Activated naive CD8-positive, alpha-beta T cell treated with anti-CD3 and anti-CD28 coated beads for 36 hours (primary cell): ENCODE results near the gene GLT8D1. TPM values are rescaled to one million over a fixed set of nuclear protein-coding genes. Genes with fewer than 3 reads are reported as not detected.

Source experiments
- DNase-seq: peaks from one replicate; pipeline ENCODE4 v3.0.0; 2021
- H3K27ac Mint-ChIP-seq: one replicate; pipeline ENCODE4 v1.8.0; 2022; ENCODE audit warnings: mild to moderate bottlenecking, moderate library complexity, mixed read lengths
- H3K27me3 Mint-ChIP-seq: one replicate; pipeline ENCODE4 v1.8.0; 2022; ENCODE audit warnings: mild to moderate bottlenecking, mixed read lengths
- H3K36me3 Mint-ChIP-seq: one replicate; pipeline ENCODE4 v1.8.0; 2021; ENCODE audit warnings: mild to moderate bottlenecking, mixed read lengths
- H3K4me1 Mint-ChIP-seq: one replicate; pipeline ENCODE4 v1.8.0; 2021; ENCODE audit warnings: mixed read lengths
- H3K4me3 Mint-ChIP-seq: one replicate; pipeline ENCODE4 v1.8.0; 2022; ENCODE audit warnings: mild to moderate bottlenecking, moderate library complexity, mixed read lengths
- H3K9me3 Mint-ChIP-seq: one replicate; pipeline ENCODE4 v1.8.0; 2022; ENCODE audit warnings: mixed read lengths
- total RNA-seq, 2 experiments: library from RNA; stranded (reverse); gene quantifications; one replicate each; pipeline ENCODE4 v1.2.3, GENCODE V29; 2021

GLT8D1 gene
- total RNA-seq, 2 experiments from 2014 or later: 29.5 to 30.3 TPM

- no peak for DNase-seq
- no peaks in the 10 kb centered on the region for H3K27me3 Mint-ChIP-seq
- no peak overlapping the region for H3K4me3 Mint-ChIP-seq
- peaks cover 33% of the 10 kb centered on the region for H3K4me1 Mint-ChIP-seq
- H3K27ac Mint-ChIP-seq: no peak overlapping the region
- peaks cover 42% of the 10 kb centered on the region for H3K36me3 Mint-ChIP-seq
- H3K9me3 Mint-ChIP-seq: no peaks in the 10 kb centered on the region
Measured at GRCh38 chr3:52695798-52696671, 9.6 kb downstream of the GLT8D1 start.

DNA sequence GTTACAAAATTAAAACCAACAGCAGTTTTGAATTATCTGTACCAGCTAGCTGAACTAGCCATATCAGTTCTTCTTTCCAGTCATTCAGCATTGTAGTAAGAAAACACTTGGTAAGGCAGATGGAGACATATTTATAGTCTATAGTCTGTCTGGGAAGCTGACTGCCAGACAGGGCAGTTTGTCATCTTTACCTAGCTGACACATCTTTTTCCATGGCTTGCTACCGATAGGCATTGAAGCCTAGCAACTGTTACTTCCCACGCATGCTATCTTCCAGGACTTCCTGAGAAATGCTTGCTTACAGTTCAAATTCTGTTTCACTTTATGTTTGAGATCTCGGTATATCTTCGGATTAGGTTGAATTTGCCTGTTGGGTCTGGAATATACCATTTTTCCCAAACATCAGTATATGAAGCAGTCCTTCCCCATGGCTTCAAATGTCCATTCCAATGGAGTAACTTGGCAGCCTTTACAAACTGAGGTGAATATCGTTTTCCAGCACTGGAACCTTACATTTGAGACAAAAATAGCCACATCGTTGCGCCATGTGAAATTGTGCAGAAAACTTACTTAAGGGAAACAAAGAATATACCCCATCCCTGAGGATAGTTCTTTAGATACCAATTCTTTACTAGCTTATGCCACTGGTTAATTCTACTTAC lies 10.9 kb downstream of the GLT8D1 start:
- no peak for DNase-seq
- Mint-ChIP-seq H3K27ac (peak overlapping the region; percentile 48), H3K4me3 (no peak overlapping the region), H3K9me3 (no peaks in the 10 kb centered on the region), H3K27me3 (no peaks in the 10 kb centered on the region), H3K36me3 (peaks cover 52% of the 10 kb centered on the region), H3K4me1 (peaks cover 42% of the 10 kb centered on the region)

DNA sequence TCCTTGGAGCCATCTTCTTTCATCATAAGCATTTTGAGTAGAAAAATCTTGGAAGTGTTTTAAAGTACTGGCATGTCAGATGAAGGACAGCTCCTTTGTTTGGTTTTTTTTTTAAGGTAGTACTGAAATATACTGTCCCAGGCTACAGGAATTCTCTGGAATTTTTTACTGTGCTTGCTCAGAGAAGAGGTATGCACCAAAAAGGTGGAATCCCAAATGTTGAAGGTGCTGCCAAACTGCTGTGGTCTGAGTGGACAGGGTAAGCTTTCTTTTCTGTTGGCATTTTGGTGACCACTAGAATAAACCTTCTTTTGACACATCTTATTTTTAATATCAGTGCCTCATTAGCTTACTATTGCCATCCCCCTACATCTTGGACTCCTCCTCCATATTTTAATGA lies 12.5 kb downstream of the GLT8D1 start:
- Mint-ChIP-seq H3K27ac (peak overlapping the region; percentile 65), H3K4me1 (peaks cover 56% of the 10 kb centered on the region), H3K36me3 (peaks cover 68% of the 10 kb centered on the region), H3K27me3 (no peaks in the 10 kb centered on the region), H3K4me3 (no peak overlapping the region), H3K9me3 (no peaks in the 10 kb centered on the region)
- no peak for DNase-seq

GRCh38 chr3:52690560-52690959 lies 15.0 kb downstream of the GLT8D1 start:
- Mint-ChIP-seq H3K27me3 (no peaks in the 10 kb centered on the region), H3K27ac (peak overlapping the region; percentile 61), H3K4me1 (peaks cover 63% of the 10 kb centered on the region), H3K36me3 (peaks cover 81% of the 10 kb centered on the region), H3K4me3 (peak overlapping the region; percentile 24), H3K9me3 (no peaks in the 10 kb centered on the region)
- DNase-seq: no peak

- H3K27me3 Mint-ChIP-seq: no peaks in the 10 kb centered on the region
- H3K4me3 Mint-ChIP-seq: peak overlapping the region; percentile 93
- H3K4me1 Mint-ChIP-seq: peaks cover 58% of the 10 kb centered on the region
- peak overlapping the region; percentile 93 for H3K27ac Mint-ChIP-seq
- DNase-seq: no peak
- H3K9me3 Mint-ChIP-seq: no peaks in the 10 kb centered on the region
- peaks cover 76% of the 10 kb centered on the region for H3K36me3 Mint-ChIP-seq
Measured at GRCh38 chr3:52689151-52689550, 16.4 kb downstream of the GLT8D1 start.

GRCh38 chr3:52688266-52688665 lies 17.3 kb downstream of the GLT8D1 start:
- peak overlapping the region; percentile 93 for H3K27ac Mint-ChIP-seq
- peaks cover 68% of the 10 kb centered on the region for H3K36me3 Mint-ChIP-seq
- DNase-seq: no peak
- H3K4me3 Mint-ChIP-seq: peak overlapping the region; percentile 93
- peaks cover 63% of the 10 kb centered on the region for H3K4me1 Mint-ChIP-seq
- no peaks in the 10 kb centered on the region for H3K27me3 Mint-ChIP-seq
- H3K9me3 Mint-ChIP-seq: no peaks in the 10 kb centered on the region

- peak within 1 kb of the TSS; percentile 95 for H3K27ac Mint-ChIP-seq
- peak within 1 kb of the TSS; percentile 94 for H3K4me3 Mint-ChIP-seq
- peak; percentile 96 for DNase-seq
- peaks cover 63% of the 10 kb centered on the region for H3K36me3 Mint-ChIP-seq
- no peaks in the 10 kb centered on the region for H3K27me3 Mint-ChIP-seq
- H3K9me3 Mint-ChIP-seq: no peaks in the 10 kb centered on the region
- H3K4me1 Mint-ChIP-seq: peaks cover 69% of the 10 kb centered on the region
Measured at GRCh38 chr3:52685709-52686691, 19.6 kb downstream of the GLT8D1 start, which contains the start of the genes GNL3 and PBRM1. Gene GNL3 (plus strand): TSS chr3:52686032. CDS start chr3:52686093, 61 bp downstream. Gene PBRM1 (minus strand): TSS chr3:52685913.

DNA sequence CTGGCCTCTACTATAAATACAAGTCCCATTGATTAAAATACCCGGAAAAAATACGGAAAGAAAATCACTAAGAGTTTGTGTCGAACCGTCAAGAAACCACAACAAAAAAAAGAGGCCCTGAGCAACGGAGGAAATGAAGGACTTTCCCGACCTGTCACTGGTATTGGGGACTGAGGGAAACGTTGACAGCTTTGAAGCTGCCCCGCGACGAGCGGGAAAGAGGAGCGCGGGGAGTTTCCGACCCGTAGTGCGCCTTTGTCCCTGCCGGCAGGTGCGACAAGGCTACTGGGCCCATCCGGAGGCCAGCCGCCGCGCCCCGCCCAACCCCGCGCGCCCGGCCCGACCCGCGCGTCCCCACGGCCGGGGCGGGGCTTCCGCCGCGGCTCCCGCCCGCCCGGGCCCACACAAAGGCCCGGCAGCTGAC lies 20.3 kb downstream of the GLT8D1 start:
- no peaks in the 10 kb centered on the region for H3K27me3 Mint-ChIP-seq
- peak overlapping the region; percentile 94 for H3K4me3 Mint-ChIP-seq
- peak overlapping the region; percentile 95 for H3K27ac Mint-ChIP-seq
- peaks cover 66% of the 10 kb centered on the region for H3K4me1 Mint-ChIP-seq
- no peaks in the 10 kb centered on the region for H3K9me3 Mint-ChIP-seq
- peak; percentile 91 for DNase-seq
- peaks cover 58% of the 10 kb centered on the region for H3K36me3 Mint-ChIP-seq

DNA sequence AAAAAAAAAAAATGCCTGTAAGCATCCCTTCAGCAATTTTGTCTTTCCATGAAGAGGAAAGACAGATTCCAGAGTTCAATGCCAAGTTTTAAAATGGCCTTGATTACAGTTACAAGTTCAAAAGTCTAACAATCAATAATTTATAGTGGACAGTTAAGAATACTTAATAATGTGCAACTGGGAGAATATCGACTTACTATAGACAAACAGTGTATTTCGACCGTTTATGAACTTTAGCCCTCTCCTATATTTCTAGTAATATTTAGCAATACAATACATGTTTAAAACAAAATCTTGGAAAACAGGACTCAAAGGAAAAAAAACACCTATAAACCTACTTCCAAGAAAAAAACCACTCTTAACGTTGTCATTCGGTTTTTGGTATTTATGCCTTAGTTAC lies 21.4 kb downstream of the GLT8D1 start:
- Mint-ChIP-seq H3K36me3 (peaks cover 48% of the 10 kb centered on the region), H3K27me3 (no peaks in the 10 kb centered on the region), H3K4me1 (peaks cover 62% of the 10 kb centered on the region), H3K9me3 (no peaks in the 10 kb centered on the region), H3K27ac (peak overlapping the region; percentile 95), H3K4me3 (peak overlapping the region; percentile 94)
- DNase-seq: no peak

DNA sequence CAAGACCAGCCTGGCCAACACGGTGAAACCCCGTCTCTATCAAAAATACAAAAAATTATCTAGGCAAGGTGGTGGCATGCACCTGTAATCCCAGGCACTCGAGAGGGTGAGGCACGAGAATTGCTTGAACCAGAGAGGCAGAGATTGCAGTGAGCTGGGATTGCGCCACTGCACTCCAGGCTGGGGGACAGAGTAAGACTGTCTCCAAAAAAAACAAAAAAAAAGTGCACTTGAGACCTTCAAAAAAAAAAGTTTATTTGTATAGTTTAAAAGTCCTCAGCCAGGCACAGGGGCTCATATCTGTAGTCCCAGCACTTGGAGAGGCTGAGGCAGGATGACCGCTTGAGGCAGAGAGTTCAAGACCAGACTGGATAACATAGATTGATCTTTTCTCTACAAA lies 22.0 kb downstream of the GLT8D1 start:
- Mint-ChIP-seq H3K4me1 (peaks cover 58% of the 10 kb centered on the region), H3K4me3 (peak overlapping the region; percentile 47), H3K27me3 (no peaks in the 10 kb centered on the region), H3K36me3 (peaks cover 44% of the 10 kb centered on the region), H3K27ac (peak overlapping the region; percentile 39), H3K9me3 (no peaks in the 10 kb centered on the region)
- no peak for DNase-seq

DNA sequence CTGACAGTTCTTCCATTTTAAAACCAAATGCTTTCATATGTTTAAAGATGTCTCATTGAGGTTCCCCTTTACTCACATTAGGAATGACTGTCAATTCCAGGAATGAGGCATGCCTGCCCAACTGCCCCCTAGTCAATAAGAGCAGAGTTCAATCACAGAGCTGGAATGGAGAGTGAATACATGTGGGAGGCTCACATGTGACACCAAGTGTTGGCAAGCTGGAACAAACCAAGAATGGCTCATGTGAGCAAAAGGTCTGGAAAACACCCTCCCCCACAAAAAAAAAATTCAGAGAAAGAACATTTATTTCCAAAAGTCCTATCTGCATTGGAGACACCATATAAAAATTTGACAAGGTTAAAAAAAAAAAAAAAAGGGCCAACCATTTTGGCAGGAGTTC lies 23.6 kb downstream of the GLT8D1 start:
- peak overlapping the region; percentile 11 for H3K27ac Mint-ChIP-seq
- H3K4me3 Mint-ChIP-seq: no peak overlapping the region
- peak; percentile 18 for DNase-seq
- H3K4me1 Mint-ChIP-seq: peaks cover 42% of the 10 kb centered on the region
- no peaks in the 10 kb centered on the region for H3K9me3 Mint-ChIP-seq
- peaks cover 36% of the 10 kb centered on the region for H3K36me3 Mint-ChIP-seq
- H3K27me3 Mint-ChIP-seq: no peaks in the 10 kb centered on the region

DNA sequence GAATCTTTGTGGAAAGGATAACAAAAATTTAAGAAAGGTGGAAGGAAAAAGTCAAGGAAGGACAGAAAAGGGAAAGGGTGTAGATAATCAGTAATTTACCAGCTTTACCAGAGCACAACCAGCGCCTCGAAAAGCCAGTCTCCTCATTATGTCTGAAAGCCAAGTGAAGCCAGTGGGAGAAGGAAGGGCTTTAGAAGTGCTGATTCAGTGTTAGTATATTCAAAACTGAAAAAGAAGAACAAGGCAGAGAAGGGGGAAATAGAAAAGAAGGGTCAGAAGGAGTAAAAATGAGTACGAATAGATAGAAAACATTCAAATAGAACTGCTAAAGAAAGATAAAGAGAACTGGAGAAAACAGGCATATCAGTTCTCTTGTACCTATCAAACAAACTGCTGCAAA lies 24.0 kb downstream of the GLT8D1 start:
- Mint-ChIP-seq H3K9me3 (no peaks in the 10 kb centered on the region), H3K4me1 (peaks cover 41% of the 10 kb centered on the region), H3K27ac (peak overlapping the region; percentile 11), H3K36me3 (peaks cover 35% of the 10 kb centered on the region), H3K4me3 (no peak overlapping the region), H3K27me3 (no peaks in the 10 kb centered on the region)
- DNase-seq: no peak

- H3K4me1 Mint-ChIP-seq: peaks cover 41% of the 10 kb centered on the region
- no peaks in the 10 kb centered on the region for H3K27me3 Mint-ChIP-seq
- H3K36me3 Mint-ChIP-seq: peaks cover 30% of the 10 kb centered on the region
- H3K27ac Mint-ChIP-seq: peak overlapping the region; percentile 44
- no peaks in the 10 kb centered on the region for H3K9me3 Mint-ChIP-seq
- no peak overlapping the region for H3K4me3 Mint-ChIP-seq
- no peak for DNase-seq
Measured at GRCh38 chr3:52679811-52680210, 25.8 kb downstream of the GLT8D1 start.

DNA sequence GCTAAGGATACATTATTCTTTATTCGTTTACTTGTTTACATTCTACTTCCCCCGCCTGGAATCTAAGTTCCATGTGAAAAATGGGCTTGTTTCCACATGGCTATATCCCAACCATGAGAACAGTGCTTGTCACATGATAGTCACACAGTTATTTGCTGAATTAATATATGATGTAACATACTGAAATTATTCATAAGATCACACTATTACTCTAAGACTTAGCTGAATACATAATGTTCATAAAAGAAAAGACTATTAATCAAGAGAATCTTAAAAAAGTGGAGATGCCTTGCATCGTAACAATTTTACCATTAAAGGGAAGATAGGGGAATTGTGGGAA lies 26.4 kb downstream of the GLT8D1 start:
- no peak for DNase-seq
- H3K27me3 Mint-ChIP-seq: no peaks in the 10 kb centered on the region
- H3K4me3 Mint-ChIP-seq: no peak overlapping the region
- H3K4me1 Mint-ChIP-seq: peaks cover 36% of the 10 kb centered on the region
- peaks cover 24% of the 10 kb centered on the region for H3K36me3 Mint-ChIP-seq
- H3K27ac Mint-ChIP-seq: peak overlapping the region; percentile 28
- H3K9me3 Mint-ChIP-seq: no peaks in the 10 kb centered on the region
